Measurements from ENCODE around the gene ARF4.
"Not testable (repeated sequence)": the region's sequence is repeated elsewhere in the genome, so short reads cannot be mapped to it uniquely, and the experiment has no call there.

The ARF4 gene

DNA sequence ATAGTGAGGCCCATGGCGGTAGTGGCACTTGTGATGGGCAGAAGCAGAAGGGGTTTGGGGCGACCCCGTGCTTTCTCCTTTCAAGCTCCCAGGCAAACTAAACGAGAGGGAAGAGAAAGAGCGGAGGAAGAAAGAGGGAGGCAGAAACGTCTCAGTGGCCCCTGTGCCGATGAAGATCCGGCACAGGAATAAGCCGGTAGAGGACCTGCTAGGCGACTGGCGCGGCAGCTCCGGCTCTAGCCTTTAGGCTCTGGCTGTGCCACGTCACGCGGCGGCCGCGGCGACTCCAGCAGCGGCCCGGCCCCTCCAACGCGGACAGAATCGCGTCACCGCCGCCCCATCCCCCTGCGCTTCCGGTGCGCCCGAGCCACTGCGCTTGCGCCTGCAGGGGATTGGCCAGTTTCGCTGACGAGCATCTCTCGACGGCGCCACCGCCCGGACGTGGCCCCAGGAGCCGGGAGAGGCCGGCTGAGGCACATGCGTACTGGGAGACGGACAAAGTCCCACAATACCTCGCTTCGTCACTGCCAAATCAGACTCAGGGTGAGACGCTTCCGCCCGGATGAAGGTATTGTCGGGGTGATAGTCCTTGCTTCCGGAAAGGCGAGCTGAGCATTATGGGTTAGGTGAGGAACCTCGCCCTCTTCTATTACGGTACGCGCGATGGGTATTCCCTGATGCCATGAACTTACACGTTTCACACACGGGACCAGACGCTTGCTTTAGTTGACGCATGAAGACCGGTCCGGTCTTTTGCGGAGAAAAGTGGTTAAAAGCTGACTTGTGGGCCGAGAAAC lies at the start of gene ARF4:
Gene ARF4 (minus strand): TSS at position 218 of the 797 bp plus-strand sequence. CDS start 204 bp downstream, at position 14.
- peak; percentile 69 for DNase-seq

DNA sequence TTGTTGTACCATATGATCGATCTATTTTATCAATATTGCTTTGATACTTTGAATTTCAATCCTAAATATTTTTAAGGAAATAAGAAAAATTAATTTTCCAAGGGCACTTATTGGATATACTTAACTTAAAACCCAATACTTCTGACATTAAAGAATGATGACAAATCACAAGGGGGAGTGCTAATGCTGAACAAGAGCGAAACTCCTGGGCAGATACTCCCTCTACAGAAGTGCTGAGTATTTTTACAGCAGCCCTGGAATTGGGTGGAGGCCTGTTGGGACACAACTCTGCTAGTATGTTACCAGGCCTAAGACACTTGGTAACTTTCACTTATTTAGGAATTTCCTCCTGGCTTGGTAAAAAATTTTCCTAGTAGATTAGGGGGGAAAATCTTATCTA lies 49.6 kb upstream of the ARF4 start:
- no peak for DNase-seq

DNA sequence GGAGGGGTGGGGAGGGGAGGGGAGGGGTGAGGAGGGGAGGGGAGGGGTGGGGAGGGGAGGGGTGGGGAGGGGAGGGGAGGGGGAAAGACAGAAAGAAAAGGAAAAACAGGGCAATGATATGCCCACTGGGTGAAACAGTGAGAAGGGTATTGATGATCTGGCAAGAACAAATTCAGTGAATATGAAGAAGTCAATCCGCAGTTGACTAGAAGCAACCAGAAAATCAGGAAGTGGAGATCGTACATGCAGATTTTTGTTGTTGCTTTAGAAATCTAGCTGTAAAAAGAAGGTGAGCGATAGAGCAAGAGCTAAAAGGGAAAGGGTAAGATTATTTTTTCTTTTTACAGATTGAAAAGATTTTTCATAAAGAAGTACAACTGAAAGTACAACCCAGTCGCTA lies 47.6 kb upstream of the ARF4 start:
- DNase-seq, result no peak

DNA sequence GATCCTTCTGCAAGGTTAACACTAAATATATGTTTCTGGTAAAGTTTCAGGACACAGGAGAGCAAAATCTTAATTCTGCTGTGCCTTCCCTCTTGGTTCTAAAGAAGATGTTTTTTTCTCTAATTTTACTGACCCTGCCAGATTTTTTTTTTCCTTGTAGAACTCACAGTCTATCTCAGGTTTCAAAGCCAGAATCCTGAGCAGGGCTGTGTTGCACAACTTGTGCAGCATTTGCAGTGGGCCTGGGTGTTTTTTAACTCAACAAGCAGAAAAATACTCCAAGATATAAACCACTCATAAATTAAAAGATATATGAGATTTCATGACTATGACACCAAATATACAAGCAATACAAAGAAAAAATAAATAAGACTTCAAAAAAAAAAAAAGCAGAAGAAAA lies 40.2 kb upstream of the ARF4 start:
- DNase-seq, result no peak

DNA sequence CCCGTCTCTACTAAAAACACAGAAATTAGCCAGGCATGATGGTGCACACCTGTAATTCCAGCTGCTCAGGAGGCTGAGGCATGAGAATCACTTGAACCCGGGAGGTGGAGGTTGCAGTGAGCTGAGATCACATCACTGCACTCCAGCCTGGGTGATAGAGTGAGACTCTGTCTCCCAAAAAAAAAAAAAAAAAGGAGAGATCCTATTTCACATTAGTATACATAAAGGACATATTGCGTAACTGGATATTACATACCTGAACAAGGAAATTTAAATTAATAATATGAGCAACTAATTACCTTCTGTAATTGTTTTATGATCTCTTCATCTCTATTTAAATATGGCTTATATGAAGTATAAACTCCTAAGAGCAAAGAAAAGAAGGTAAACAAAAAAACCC lies 37.1 kb upstream of the ARF4 start:
- not testable (repeated sequence) for DNase-seq

DNA sequence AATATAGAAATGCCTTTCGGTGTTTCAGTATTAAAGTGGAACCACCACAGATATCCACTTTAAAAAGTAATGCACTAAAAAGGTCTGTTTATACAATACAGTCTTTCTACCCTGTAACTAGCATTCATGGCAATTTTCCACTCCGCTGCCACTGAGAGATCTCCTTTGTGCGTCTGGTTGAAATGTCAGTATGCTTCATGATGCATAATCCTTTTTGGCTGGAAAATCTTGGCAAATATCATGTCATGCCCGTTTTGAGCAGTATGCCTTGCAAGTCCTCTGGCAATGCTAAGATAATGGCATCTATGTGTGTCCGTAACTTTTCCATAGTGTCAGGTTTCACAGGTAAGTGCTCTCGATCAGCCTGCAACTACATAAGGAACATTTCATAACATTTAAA lies 30.8 kb upstream of the ARF4 start:
- DNase-seq, result no peak

DNA sequence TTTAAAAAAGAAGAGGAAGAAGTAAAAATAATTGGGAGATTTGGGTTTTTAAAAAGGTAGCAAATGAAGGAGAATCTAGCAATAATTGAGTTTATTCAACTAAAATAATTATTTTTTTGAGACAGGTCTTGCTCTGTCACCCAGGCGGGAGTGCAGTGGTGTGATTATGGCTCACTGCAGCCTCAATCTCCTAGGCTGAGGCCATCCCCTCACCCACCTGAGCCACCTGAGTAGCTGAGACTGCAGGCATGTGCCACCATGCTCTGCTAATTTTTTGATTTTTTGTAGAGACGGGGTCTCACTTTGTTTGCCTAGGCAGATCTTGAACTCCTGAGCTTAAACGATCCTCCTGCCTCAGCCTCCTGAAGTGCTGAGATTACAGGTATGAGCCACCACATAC lies 27.7 kb upstream of the ARF4 start:
- no peak for DNase-seq

DNA sequence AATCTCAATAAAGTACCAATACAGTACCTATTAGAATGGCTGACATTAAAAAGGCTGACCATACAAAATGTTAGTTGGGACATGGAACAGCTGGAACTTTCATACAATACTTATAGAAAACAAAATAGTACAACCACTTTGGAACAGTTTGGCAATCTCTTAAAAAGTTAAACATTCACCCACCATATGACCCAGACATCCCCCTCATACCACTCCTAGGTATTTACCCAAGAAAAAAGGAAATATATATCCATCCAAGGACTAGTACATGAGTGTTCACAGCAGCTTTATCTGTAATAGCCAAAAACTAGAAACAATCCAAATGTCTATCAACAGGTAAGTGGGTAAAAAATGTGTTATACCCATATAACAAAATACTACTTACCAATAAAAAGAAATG lies 25.2 kb upstream of the ARF4 start:
- DNase-seq, result no peak

DNA sequence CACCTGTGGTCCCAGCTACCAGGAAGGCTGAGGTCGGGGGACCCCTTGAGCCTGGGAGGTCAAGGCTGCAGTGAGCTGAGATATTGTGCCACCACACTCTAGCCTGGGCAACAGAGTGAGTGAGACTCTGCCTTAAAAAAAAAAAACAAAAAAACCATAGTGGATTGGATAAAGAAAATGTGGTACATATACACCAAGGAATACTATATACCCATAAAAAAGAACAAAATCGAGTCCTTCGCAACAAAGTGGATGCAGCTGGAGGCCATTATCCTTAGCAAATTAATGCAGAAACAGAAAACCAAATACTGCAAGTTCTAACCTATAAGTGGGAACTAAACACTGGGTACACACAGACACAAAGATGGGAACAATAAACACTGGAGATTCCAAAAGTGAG lies 20.6 kb upstream of the ARF4 start:
- no peak for DNase-seq

DNA sequence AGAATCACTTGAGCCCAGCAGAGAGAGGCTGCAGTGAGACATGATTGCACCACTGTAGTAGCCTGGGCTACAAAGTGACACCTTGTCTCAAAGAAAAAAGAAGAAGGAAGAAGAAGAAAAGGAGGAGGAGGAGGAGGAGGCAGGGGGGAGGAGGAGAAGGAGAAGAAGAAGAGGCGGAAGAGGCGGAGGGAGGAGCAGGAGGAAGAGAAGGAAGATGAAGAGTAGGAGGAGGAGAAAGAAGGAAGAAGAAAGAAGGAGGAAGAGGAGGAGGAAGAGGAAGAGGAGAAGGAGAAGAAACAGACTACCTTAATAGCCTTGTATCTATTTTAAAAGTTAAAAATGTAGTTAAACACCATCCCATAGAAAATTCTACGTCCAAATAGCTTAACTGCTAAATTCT lies 19.1 kb upstream of the ARF4 start:
- DNase-seq, result no peak

DNA sequence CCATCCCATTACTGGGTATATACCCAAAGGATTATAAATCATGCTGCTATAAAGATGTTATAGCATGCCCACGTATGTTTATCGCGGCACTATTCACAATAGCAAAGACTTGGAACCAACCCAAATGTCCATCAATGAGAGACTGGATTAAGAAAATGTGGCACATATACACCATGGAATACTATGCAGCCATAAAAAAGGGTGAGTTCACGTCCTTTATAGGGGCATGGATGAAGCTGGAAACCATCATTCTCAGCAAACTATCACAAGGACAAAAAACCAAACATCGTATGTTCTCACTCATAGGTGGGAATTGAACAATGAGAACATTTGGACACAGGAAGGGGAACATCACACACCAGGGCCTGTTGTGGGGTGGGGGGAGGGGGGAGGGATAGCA lies 14.7 kb upstream of the ARF4 start:
- not testable (repeated sequence) for DNase-seq

DNA sequence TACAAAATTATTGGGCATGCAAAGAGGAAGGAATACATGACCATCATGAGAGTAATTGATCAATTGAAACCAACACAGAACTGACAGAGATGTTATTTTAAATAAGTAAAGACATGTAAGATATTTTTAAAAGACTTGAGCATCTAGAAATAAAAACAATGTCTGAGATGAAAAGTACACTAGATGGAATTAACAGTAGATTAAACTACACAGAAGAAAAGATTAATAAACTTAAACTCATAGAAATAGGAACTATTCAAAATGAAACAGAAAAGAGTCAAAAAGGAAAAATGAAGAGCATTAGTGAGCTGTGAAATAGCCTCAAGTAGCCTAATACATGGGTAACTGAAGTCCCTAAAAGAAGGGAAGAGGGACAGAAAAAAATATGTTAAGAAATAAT lies 8.5 kb upstream of the ARF4 start:
- no peak for DNase-seq

DNA sequence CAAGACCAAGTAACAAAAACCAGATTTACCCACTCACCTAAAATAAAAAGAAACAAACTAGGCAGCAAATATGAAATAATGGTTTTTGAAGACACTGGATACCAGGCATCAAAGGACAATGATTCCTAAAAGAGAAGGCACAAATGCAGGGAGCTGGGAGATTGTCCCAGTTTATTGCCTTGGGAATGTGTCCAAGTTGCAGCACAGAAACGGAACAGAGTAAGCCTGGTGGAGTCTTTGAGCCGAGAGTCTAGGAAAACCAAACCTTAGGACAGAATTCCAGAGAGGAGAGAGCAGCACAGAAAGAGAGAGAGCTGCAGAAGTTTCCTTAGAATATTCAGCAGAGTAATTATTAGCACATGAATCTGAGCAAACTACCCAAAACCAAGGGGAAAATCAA lies 7.8 kb upstream of the ARF4 start:
- no peak for DNase-seq

DNA sequence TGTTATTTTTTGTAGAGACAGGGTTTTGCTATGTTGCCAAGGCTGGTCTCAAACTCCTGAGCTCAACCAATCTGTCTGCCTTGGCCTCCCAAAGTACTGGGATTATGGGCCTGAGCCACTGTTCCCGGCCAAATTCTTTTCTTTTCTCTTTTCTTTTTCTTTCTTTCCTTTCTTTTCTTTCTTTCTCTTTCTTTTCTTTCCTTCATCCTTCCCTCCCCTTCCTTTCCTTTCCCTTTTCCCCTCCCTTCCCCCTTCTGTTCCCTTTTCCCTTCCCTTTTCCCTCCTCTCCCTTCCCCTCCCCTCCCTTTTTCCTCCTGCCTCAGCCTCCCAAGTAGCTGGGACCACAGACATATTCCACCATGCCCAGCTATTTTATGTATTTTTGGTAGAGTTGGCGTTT lies 3.1 kb upstream of the ARF4 start:
- no peak for DNase-seq

DNA sequence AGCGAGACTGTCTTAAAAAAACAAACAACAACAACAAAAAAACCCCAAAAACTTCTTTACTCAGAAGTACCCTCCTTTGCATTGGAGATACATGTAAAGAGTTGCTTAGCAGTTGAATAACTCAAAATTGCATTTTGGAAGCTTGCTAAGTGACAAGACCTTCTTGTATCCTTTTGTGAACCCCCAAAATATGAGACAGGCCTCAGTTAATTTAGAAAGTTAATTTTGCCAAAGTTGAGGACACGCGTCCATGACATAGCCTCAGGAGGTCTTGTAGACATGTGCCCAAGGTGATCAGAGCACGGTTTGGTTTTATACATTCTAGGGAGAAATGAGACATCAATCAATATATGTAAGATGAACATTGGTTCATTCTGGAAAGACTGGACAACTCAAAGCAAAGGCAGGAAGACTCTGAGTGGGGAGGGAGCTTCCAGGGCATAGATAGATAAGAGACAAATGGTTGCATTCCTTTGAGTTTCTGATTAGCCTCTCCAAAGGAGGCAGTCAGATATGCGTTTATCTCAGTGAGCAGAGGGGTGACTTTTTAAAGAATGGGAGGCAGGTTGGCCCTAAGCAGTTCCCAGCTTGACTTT lies 1.7 kb upstream of the ARF4 start:
- no peak for DNase-seq

DNA sequence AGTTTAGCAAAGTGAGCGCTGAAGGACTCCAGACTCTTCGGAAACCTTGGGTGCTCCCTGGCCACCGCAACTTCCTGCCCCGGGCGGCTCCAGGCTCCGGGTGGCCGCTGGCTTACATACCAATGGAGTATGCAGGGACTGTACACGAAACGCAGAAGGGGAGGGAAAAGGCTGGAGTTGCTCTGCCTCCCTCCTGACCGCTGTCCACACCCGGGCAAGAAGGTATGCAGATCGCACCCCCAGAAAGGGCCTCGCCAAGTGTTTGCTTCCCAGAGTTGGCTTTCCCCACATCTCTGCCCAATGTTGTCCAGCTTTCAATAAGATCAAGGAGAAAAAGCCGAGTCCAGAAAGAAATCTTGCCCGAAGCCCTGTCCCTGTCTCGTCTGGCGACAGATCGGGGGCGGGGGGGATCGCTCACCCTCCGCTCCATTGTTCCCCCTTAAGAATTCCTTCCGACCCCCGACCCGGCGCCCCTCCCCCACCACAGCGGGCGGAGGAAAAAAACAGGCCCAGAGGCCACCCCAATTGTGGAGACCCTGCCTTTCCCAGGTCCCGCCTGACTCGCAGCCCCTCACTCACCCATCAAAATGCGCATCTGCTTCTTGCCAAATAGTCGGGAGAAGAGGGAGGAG lies 533 bp downstream of the ARF4 start:
- DNase-seq, result peak; percentile 3

DNA sequence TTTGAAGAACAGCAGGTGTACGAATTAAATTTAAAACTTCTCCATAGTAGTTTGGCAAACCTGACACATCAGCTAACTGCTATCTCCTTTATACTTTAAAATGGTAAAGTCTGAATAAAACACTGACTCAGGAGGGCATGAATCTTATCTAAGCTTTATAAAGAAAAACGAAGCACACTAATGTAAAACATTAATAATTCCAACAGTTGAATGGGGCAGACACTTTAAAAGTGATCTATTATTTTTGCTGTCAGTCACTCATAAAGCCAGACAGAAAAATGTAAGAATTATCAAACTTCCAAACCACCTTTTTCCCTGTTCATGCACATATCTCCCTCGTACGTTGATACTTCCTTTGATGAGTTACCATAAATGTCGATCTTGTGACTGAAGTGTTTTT lies 2.6 kb downstream of the ARF4 start:
- no peak for DNase-seq

DNA sequence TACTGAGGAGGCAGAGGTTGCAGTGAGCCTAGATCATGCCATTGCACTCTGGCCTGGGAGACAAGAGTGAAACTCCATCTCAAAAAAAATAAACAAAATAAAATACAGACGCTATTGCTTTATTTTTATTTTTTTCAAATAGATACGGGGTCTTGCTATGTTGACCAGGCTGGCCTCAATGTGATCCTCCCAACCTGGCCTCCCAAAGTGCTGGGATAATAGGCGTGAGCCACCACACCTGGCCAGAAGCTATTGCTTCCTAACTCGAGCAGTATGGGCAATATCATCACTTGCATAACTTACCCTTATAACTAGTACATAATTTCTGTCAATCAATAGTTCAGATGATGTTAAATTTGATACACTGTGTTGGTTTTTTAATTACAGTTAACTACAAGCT lies 3.0 kb downstream of the ARF4 start:
- DNase-seq, result no peak

DNA sequence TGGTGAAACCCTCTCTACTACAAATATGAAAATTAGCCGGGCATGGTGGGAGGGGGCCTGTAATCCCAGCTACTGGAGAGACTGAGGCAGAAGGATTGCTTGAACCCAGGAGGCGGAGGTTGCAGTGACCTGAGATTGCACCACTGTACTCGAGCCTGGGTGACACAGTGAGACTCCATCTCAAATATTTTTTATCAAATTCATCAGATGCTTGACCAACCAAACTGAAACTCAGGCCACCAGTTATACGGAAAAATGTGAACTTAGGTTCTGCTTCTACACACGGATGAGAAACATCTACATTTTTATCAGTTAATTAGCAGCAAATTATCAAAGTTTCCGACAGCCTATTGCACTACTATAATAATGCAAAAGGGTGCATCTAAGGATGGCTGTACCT lies 4.8 kb downstream of the ARF4 start:
- no peak for DNase-seq

DNA sequence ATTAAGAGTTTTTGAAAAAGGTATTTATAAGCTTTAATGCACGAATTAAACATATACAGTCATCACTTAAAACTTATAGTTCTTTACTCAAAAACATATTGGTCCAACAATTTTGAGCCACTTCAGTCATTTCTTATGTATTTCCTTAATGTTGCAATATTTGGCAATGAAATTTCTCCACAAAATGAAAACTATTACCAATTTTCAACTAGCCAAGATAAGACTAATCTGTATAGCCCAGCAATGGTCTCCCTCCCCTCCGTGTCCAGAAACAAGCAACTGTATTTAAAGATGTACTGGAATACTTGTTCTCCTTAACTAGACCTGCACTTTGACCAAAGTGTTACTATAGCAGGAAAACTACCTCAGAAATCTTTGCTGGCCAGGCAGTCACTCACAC lies 9.2 kb downstream of the ARF4 start:
- DNase-seq, result no peak

DNA sequence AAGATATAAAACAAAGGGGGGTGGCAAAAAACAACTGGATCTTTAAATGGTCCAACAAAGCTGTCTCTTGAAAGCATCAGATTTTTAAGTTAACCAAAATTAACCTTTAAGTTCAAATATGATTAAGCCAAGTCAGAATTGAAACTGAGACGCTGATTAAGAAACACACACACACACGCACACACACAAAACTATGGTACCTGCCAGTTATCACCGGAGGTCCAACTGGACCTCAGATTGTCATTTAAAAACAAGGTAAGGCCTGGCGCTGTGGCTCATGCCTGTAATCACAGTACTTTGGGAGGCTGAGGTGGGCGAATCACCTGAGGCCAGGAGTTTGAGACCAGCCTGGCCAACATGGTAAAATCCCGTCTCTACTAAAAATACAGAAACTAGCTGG lies 10.4 kb downstream of the ARF4 start:
- no peak for DNase-seq

DNA sequence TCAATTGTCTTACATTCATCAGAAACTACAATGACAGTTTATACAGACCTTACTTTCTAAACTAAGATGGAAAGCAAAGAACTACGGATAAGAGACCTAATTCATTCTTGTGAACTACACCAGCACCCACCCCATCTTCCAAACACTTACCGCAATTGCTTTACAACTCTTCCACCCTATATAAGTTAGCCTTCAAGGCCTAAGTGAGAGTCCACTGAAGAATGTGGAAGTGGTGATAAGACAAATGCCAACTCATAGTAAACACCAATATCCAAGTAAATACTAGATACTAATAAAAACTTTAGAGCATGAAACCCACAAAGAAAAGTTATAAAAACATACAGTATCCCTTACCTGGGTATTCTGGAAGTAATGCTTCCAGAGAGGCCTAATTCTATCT lies 13.6 kb downstream of the ARF4 start:
- DNase-seq, result no peak

DNA sequence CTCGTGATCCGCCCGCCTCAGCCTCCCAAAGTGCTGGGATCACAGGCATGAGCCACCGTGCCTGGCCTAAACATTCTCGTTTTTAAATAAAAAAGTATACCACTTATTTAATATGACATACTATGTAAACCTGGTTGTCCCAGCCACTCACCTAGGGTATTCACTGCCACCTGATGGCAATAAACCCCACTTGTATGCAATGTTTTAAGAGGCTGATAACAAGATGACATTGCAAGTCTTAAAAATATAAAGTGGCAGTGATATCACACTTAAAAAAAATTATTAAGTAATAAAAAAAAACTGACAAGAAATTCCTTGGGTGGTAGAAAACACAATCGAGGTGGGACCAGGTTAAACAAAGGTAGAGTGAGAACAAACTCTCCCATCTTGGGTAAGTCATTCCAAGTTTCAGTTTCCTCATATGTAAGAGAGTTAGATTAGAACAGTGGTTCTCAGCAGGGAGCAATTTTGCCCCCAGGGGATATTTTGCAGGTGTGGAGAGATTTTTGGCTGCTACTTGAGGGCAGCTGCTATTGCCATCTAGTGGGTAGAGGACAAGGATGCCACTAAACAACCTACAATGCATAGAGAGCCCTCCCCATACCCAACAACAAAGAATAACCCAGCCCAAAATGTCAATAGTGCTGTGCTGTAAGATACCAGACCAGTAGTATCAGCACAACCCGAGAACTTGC lies 14.5 kb downstream of the ARF4 start:
- no peak for DNase-seq

DNA sequence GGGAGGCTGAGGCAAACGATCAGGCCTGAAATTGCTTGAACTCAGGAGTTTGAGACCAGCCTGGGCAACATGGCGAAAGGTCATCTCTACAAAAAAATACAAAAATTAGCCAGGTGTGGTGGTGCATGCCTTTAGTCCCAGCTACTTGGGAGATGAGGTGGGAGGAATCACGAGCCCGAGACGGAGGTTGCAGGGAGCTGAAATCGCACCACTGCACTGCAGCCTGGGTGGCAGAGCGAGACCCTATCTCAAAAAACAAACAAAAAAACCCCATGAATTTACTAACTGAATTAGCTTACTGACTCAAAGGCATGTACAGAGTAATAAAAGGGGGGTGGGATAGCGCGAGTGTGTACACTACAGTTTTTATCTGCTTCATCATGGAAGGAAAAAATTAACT lies 19.3 kb downstream of the ARF4 start:
- DNase-seq, result no peak

Data from NCI-H2029 treated with DMSO at 0.1 percent for 48 hours (cell line).